ENCODE data around the gene DPF1.

GRCh38 chr19:38266981-38267597, 43.1 kb upstream of the DPF1 start:
- TF ChIP-seq USF2 (IDR thresholded peaks at IDR 0.05; ENCODE audit: borderline replicate concordance, low read depth, low read length) (no peak), CTCF (IDR thresholded peaks at IDR 0.05 in 2 of 3, conservative IDR thresholded peaks at IDR 0.05 in 1 of 3; ENCODE audit: control insufficient read depth in 2 of 3, extremely low read depth in 1 of 3, insufficient read depth in 1 of 3, low read depth in 3 of 3, low read length in 3 of 3) (no peak), POLR2AphosphoS5 (IDR thresholded peaks at IDR 0.05; ENCODE audit: low read length) (no peak), MYC (IDR thresholded peaks at IDR 0.05; ENCODE audit: insufficient read depth, insufficient read length, insufficient replicate concordance, low read length, severe bottlenecking) (no peak), RCOR1 (conservative IDR thresholded peaks at IDR 0.05; ENCODE audit: low read depth, low read length) (no peak), NR2F1 (conservative IDR thresholded peaks at IDR 0.05) (no peak), CBX5 (IDR thresholded peaks at IDR 0.05; ENCODE audit: low read depth) (no peak), RUNX3 (IDR thresholded peaks at IDR 0.05; ENCODE audit: low read length) (no peak)
- TF ChIP-seq, protein P1, sequence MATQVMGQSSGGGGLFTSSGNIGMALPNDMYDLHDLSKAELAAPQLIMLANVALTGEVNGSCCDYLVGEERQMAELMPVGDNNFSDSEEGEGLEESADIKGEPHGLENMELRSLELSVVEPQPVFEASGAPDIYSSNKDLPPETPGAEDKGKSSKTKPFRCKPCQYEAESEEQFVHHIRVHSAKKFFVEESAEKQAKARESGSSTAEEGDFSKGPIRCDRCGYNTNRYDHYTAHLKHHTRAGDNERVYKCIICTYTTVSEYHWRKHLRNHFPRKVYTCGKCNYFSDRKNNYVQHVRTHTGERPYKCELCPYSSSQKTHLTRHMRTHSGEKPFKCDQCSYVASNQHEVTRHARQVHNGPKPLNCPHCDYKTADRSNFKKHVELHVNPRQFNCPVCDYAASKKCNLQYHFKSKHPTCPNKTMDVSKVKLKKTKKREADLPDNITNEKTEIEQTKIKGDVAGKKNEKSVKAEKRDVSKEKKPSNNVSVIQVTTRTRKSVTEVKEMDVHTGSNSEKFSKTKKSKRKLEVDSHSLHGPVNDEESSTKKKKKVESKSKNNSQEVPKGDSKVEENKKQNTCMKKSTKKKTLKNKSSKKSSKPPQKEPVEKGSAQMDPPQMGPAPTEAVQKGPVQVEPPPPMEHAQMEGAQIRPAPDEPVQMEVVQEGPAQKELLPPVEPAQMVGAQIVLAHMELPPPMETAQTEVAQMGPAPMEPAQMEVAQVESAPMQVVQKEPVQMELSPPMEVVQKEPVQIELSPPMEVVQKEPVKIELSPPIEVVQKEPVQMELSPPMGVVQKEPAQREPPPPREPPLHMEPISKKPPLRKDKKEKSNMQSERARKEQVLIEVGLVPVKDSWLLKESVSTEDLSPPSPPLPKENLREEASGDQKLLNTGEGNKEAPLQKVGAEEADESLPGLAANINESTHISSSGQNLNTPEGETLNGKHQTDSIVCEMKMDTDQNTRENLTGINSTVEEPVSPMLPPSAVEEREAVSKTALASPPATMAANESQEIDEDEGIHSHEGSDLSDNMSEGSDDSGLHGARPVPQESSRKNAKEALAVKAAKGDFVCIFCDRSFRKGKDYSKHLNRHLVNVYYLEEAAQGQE (IDR thresholded peaks at IDR 0.05; ENCODE audit: low read depth, low read length): no peak
